Epithelial cell of esophagus (primary cell): ENCODE measurements around the gene GRM7.
A peak's percentile ranks its signal among the peaks of the same experiment; 100 is the strongest.
"Not testable (repeated sequence)": the region's sequence is repeated elsewhere in the genome, so short reads cannot be mapped to it uniquely, and the experiment has no call there.

Source experiments
- DNase-seq: peaks from one replicate; pipeline ENCODE4 v3.0.0; 2010; ENCODE audit warnings: low read depth
- H3K4me3 ChIP-seq: 2 replicates; pipeline ENCODE4 v1.5.1; 2011; ENCODE audit warnings: mild to moderate bottlenecking, low read length, control low read depth
- CTCF ChIP-seq: IDR thresholded peaks from 2 replicates; pipeline ENCODE4 v1.5.1; 2011; ENCODE audit warnings: low read depth, mild to moderate bottlenecking, low read length, control low read depth, inconsistent platforms; ENCODE audit not compliant: insufficient read depth; ENCODE audit errors: missing control alignments

GRM7 gene

GRCh38 chr3:6915898-6916297 lies 55.0 kb downstream of the GRM7 start:
- H3K4me3 ChIP-seq: no peak overlapping the region
- TF ChIP-seq CTCF: no peak
- no peak for DNase-seq

- H3K4me3 ChIP-seq: no peak overlapping the region
- DNase-seq: no peak
- TF ChIP-seq CTCF: no peak
Measured at GRCh38 chr3:6921066-6921465, 60.2 kb downstream of the GRM7 start.

- DNase-seq: no peak
- no peak overlapping the region for H3K4me3 ChIP-seq
- TF ChIP-seq CTCF: no peak
Measured at GRCh38 chr3:6921876-6922275, 61.0 kb downstream of the GRM7 start.

GRCh38 chr3:6928064-6928463 lies 67.1 kb downstream of the GRM7 start:
- no peak overlapping the region for H3K4me3 ChIP-seq
- peak; percentile 58 for DNase-seq
- TF ChIP-seq CTCF: no peak

GRCh38 chr3:6929918-6930317 lies 69.0 kb downstream of the GRM7 start:
- no peak for DNase-seq
- TF ChIP-seq CTCF: no peak
- H3K4me3 ChIP-seq: no peak overlapping the region

GRCh38 chr3:6935418-6935817 lies 74.5 kb downstream of the GRM7 start:
- H3K4me3 ChIP-seq, DNase-seq: not testable (repeated sequence)

- no peak for DNase-seq
- H3K4me3 ChIP-seq: no peak overlapping the region
- no peak for TF ChIP-seq CTCF
Measured at GRCh38 chr3:6935970-6936369, 75.1 kb downstream of the GRM7 start.

GRCh38 chr3:6962801-6963200 lies 101.9 kb downstream of the GRM7 start:
- DNase-seq: no peak
- no peak for TF ChIP-seq CTCF
- H3K4me3 ChIP-seq: no peak overlapping the region
